ENCODE measurements around the gene RCAN1. TPM values are rescaled to one million over a fixed set of nuclear protein-coding genes. Genes with fewer than 3 reads are reported as not detected.

Gene RCAN1
- total and polyA plus RNA-seq, 2 of the 4 experiments (the other 2 are of a cell fraction), result 53.5 to 175 TPM

GRCh38 chr21:34649400-34649799 lies 34.5 kb upstream of the RCAN1 start:
- CTCF ChIA-PET, result interaction anchor here (0.7 kb wide), 1 partner anchor 8 kb away, joined by 3 read pairs; no protein-coding TSS in a partner anchor
- H3K27ac ChIP-seq (ENCODE audit: insufficient read depth, low read length), result no peak overlapping the region
- H3K36me3 ChIP-seq (ENCODE audit: control insufficient read depth, insufficient read depth, low read length), result no peaks in the 10 kb centered on the region
- no peak overlapping the region for H2AK9ac ChIP-seq (replicated peaks; ENCODE audit: low read depth, low read length, poor library complexity)
- no peak overlapping the region for H2BK5ac ChIP-seq (ENCODE audit: low read depth, low read length, poor library complexity, severe bottlenecking)
- no peak overlapping the region for H4K8ac ChIP-seq (ENCODE audit: low read depth in 2 of 2, low read length in 2 of 2)
- H3K4me1 ChIP-seq (ENCODE audit: control insufficient read depth, insufficient read depth, low read length), result peaks cover 3% of the 10 kb centered on the region; the same call in 1 of the 2 replicates
- H2AK5ac ChIP-seq (ENCODE audit: low read depth, low read length), result no peak overlapping the region
- H4K20me1 ChIP-seq (ENCODE audit: insufficient read depth, low read length), result no peaks in the 10 kb centered on the region
- no peak overlapping the region for H3K4me2 ChIP-seq (ENCODE audit: low read depth, low read length)
- intact Hi-C loops (cut with micrococcal nuclease), result no loop called here
- H3K14ac ChIP-seq (replicated peaks; ENCODE audit: low read depth, low read length), result no peak overlapping the region
- POLR2A ChIA-PET (ENCODE audit: unreplicated experiment), result no interaction called here
- no peak overlapping the region for H3K4me3 ChIP-seq (ENCODE audit: insufficient read depth, low read depth, low read length)
- H3K27me3 ChIP-seq (ENCODE audit: control insufficient read depth, insufficient read depth, low read length), result peaks cover 31% of the 10 kb centered on the region
- H2AFZ ChIP-seq (replicated peaks; ENCODE audit: low read length, poor library complexity), result no peak overlapping the region
- H2BK120ac ChIP-seq (ENCODE audit: low read depth, low read length), result no peak overlapping the region
- no peak overlapping the region for H4K91ac ChIP-seq (ENCODE audit: insufficient read depth, low read depth, low read length)
- no peak overlapping the region for H3K9ac ChIP-seq (ENCODE audit: low read depth, low read length)
- dilution Hi-C loops (cut with HindIII; ENCODE audit: low sequenced_read_pairs, unreplicated experiment), result no loop called here
- H3K18ac ChIP-seq (ENCODE audit: low read depth, low read length), result no peak overlapping the region
- H3K79me1 ChIP-seq (ENCODE audit: low read depth in 1 of 2, low read length in 2 of 2), result no peaks in the 10 kb centered on the region
- H4K5ac ChIP-seq (ENCODE audit: low read depth, low read length), result no peak overlapping the region
- H3K9me1 ChIP-seq (ENCODE audit: insufficient read depth, low read length), result no peaks in the 10 kb centered on the region
- ATAC-seq (ENCODE audit: low read depth) (no peak), DNase-seq (no peak)
- no peak overlapping the region for H3K23ac ChIP-seq (ENCODE audit: low read depth, low read length)
- H3K4ac ChIP-seq (ENCODE audit: low read depth, low read length), result no peak overlapping the region
- no TSS peak for BruUV-seq (replicated peaks)
- H2BK15ac ChIP-seq (ENCODE audit: low read depth, low read length), result no peak overlapping the region
- no peak for TF ChIP-seq RAD21 (IDR thresholded peaks at IDR 0.05; ENCODE audit: low read length)
- no peak for TF ChIP-seq BHLHE40 (IDR thresholded peaks at IDR 0.05; ENCODE audit: low read depth, low read length)
- TF ChIP-seq FOS (IDR thresholded peaks at IDR 0.05; ENCODE audit: low read depth, low read length), result no peak
- no peak for TF ChIP-seq MXI1 (IDR thresholded peaks at IDR 0.05; ENCODE audit: borderline replicate concordance, low read depth, low read length)
- TF ChIP-seq CEBPB (IDR thresholded peaks at IDR 0.05; ENCODE audit: low read depth, low read length), result no peak
- TF ChIP-seq NFE2L2 (IDR thresholded peaks at IDR 0.05; ENCODE audit: low read depth, low read length), result no peak
- TF ChIP-seq MAFK (IDR thresholded peaks at IDR 0.05; ENCODE audit: low read depth, low read length), result no peak
- TF ChIP-seq RCOR1 (IDR thresholded peaks at IDR 0.05; ENCODE audit: insufficient replicate concordance, low read length), result no peak
- TF ChIP-seq RFX5 (IDR thresholded peaks at IDR 0.05; ENCODE audit: low read depth, low read length), result no peak
- no peak for TF ChIP-seq USF2 (IDR thresholded peaks at IDR 0.05; ENCODE audit: low read depth, low read length)
- no peak for TF ChIP-seq CHD1 (IDR thresholded peaks at IDR 0.05; ENCODE audit: low read depth, low read length)
- no peak for TF ChIP-seq CTCF (conservative IDR thresholded peaks at IDR 0.05; ENCODE audit: low read depth, low read length)
- TF ChIP-seq POLR2A (IDR thresholded peaks at IDR 0.05; ENCODE audit: low read depth, low read length), result no peak
- no peak for TF ChIP-seq ELK1 (IDR thresholded peaks at IDR 0.05; ENCODE audit: borderline replicate concordance, low read depth, low read length)
- TF ChIP-seq SMC3 (IDR thresholded peaks at IDR 0.05; ENCODE audit: low read depth, low read length), result no peak
- no peak for TF ChIP-seq MAZ (IDR thresholded peaks at IDR 0.05; ENCODE audit: borderline replicate concordance, low read depth, low read length)
- peaks cover 10% of the 10 kb centered on the region for H3K9me3 ChIP-seq (ENCODE audit: control insufficient read depth, insufficient read depth, low read length)
- no CpG with 5 or more reads among the region's 3 CpGs for WGBS, 2 experiments (ENCODE audit: extremely low coverage in 2 of 2, insufficient read length in 1 of 2)
- in situ Hi-C loops (cut with MboI; ENCODE audit: low sequenced_read_pairs), result no loop called here
- no peak overlapping the region for H2BK20ac ChIP-seq (ENCODE audit: low read depth, low read length)
- no peak overlapping the region for H3K56ac ChIP-seq (ENCODE audit: extremely low read depth, insufficient read depth, low read length)

All from IMR-90 (cell line).